Measurements from ENCODE around the gene NAA10. TPM values are rescaled to one million over a fixed set of nuclear protein-coding genes. Genes with fewer than 3 reads are reported as not detected.

Gene NAA10
- total and polyA plus RNA-seq, 8 donors, result 23.2 to 161 (median 57.3) TPM

GRCh38 chrX:153970357-153971123 lies 35.7 kb upstream of the NAA10 start:
- peak in 1 of 2 donors; percentile 85 for DNase-seq
- intact Hi-C loops (cut with DNase I; ENCODE audit: low total_unique reads), result no loop called here
- TF ChIP-seq POLR2AphosphoS5 (IDR thresholded peaks at IDR 0.05), result no peak
- TF ChIP-seq CTCF (IDR thresholded peaks at IDR 0.05), result no peak
- no peak for TF ChIP-seq POLR2A (IDR thresholded peaks at IDR 0.05)
- no peak for TF ChIP-seq EP300 (IDR thresholded peaks at IDR 0.05)
- Histone ChIP-seq H3K36me3 (no peaks in the 10 kb centered on the region), H3K27ac (peak overlapping the region; percentile 96 to 99 (median 99)), H3K4me1 (peaks cover 46 to 68% (median 63%) of the 10 kb centered on the region in 4 donors), H3K9me3 (no peaks in the 10 kb centered on the region), H3K27me3 (no peaks in the 10 kb centered on the region), H3K4me3 (peak overlapping the region; percentile 77 to 90 (median 84))
- WGBS, 5 donors, result 0 to 12% (median 0%) methylated on average over 23 to 49 of the region's 49 CpGs

- TF ChIP-seq POLR2A (IDR thresholded peaks at IDR 0.05) (no peak), CTCF (IDR thresholded peaks at IDR 0.05) (no peak), POLR2AphosphoS5 (IDR thresholded peaks at IDR 0.05) (no peak), EP300 (IDR thresholded peaks at IDR 0.05) (no peak)
- Histone ChIP-seq H3K36me3 (no peaks in the 10 kb centered on the region), H3K27me3 (no peaks in the 10 kb centered on the region), H3K9me3 (no peaks in the 10 kb centered on the region), H3K4me3 (peak overlapping the region; percentile 77 to 90 (median 84)), H3K27ac (peak overlapping the region; percentile 34 to 99 (median 99)), H3K4me1 (peaks cover 46 to 69% (median 68%) of the 10 kb centered on the region in 4 donors)
- peak in 1 of 2 donors; percentile 73 for DNase-seq
- 1 to 26% (median 5%) methylated on average over 15 to 26 of the region's 26 CpGs for WGBS, 5 donors
- intact Hi-C loops (cut with DNase I; ENCODE audit: low total_unique reads), result no loop called here
These were observed 35.1 kb upstream of the NAA10 start for GRCh38 chrX:153969904-153970356.

GRCh38 chrX:153969125-153969903 lies 34.5 kb upstream of the NAA10 start:
- peaks cover 0 to 2% (median under 1%) of the 10 kb centered on the region in 4 donors for H3K36me3 ChIP-seq
- no peak for TF ChIP-seq CTCF (IDR thresholded peaks at IDR 0.05)
- no peak for TF ChIP-seq POLR2A (IDR thresholded peaks at IDR 0.05)
- no peak for TF ChIP-seq EP300 (IDR thresholded peaks at IDR 0.05)
- no peak for TF ChIP-seq POLR2AphosphoS5 (IDR thresholded peaks at IDR 0.05)
- peak overlapping the region; percentile 77 to 90 (median 84) for H3K4me3 ChIP-seq
- peaks cover 42 to 69% (median 63%) of the 10 kb centered on the region in 4 donors for H3K4me1 ChIP-seq
- WGBS, 5 donors, result 4 to 51% (median 17%) methylated on average over 9 to 25 of the region's 25 CpGs
- no peak for DNase-seq
- no peaks in the 10 kb centered on the region for H3K9me3 ChIP-seq
- peak overlapping the region; percentile 0 to 99 (median 99) for H3K27ac ChIP-seq
- no peaks in the 10 kb centered on the region for H3K27me3 ChIP-seq
- intact Hi-C loops (cut with DNase I; ENCODE audit: low total_unique reads), result no loop called here

GRCh38 chrX:153968754-153969124 lies 33.9 kb upstream of the NAA10 start:
- no peak for TF ChIP-seq EP300 (IDR thresholded peaks at IDR 0.05)
- TF ChIP-seq POLR2A (IDR thresholded peaks at IDR 0.05), result no peak
- TF ChIP-seq CTCF (IDR thresholded peaks at IDR 0.05), result no peak
- TF ChIP-seq POLR2AphosphoS5 (IDR thresholded peaks at IDR 0.05), result no peak
- Histone ChIP-seq H3K27ac (peak overlapping the region; percentile 0 to 99 (median 99)), H3K27me3 (no peaks in the 10 kb centered on the region), H3K4me3 (peak overlapping the region; percentile 77 to 90 (median 84)), H3K9me3 (no peaks in the 10 kb centered on the region), H3K4me1 (peaks cover 36 to 65% (median 57%) of the 10 kb centered on the region in 4 donors), H3K36me3 (peaks cover 0 to 8% (median 6%) of the 10 kb centered on the region in 4 donors)
- intact Hi-C loops (cut with DNase I; ENCODE audit: low total_unique reads), result no loop called here
- 6 to 67% (median 18%) methylated on average over 6 to 12 of the region's 12 CpGs for WGBS, 5 donors
- peak in 1 of 2 donors; percentile 62 for DNase-seq
